GM13976 (cell line): ENCODE measurements around the gene IDE.

Source experiments
- DNase-seq: peaks from one replicate; pipeline ENCODE4 v3.0.0; 2012; ENCODE audit warnings: low spot score
- in situ Hi-C: fragments of 300-500 bp; cut with MboI; formaldehyde crosslinking; loops from one replicate; pipeline ENCODE4 v1.12.0; 2022; ENCODE audit warnings: low sequenced_read_pairs, mixed read lengths, inconsistent platforms; ENCODE audit not compliant: unreplicated experiment
- TF ChIP-seq, protein P1 (sequence below): IDR thresholded peaks from 2 replicates; pipeline ENCODE4 v1.5.1; 2012; ENCODE audit warnings: borderline replicate concordance, mild to moderate bottlenecking; ENCODE audit not compliant: insufficient read depth; ENCODE audit errors: extremely low read depth, missing control alignments, control extremely low read depth

IDE gene

DNA sequence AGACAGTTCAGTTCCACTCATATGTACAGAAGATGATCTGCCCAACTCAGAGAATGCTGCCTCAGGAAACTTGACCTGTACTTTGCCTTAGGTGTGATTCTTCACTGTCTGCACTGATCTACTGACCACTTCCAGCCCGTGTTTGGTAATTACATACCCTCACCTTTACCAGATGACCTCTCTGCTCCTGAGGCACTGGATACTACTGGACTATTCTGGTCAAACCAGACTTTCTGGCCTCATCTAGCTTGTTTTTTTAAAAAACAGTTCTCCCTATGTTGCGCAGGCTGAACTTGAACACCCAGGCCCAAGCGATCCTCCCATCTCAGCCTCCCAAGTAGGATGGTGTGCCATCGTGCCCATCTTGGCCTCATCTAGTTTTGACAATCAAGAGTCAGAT, 26.2 kb downstream of the IDE start:
- TF ChIP-seq, protein P1, sequence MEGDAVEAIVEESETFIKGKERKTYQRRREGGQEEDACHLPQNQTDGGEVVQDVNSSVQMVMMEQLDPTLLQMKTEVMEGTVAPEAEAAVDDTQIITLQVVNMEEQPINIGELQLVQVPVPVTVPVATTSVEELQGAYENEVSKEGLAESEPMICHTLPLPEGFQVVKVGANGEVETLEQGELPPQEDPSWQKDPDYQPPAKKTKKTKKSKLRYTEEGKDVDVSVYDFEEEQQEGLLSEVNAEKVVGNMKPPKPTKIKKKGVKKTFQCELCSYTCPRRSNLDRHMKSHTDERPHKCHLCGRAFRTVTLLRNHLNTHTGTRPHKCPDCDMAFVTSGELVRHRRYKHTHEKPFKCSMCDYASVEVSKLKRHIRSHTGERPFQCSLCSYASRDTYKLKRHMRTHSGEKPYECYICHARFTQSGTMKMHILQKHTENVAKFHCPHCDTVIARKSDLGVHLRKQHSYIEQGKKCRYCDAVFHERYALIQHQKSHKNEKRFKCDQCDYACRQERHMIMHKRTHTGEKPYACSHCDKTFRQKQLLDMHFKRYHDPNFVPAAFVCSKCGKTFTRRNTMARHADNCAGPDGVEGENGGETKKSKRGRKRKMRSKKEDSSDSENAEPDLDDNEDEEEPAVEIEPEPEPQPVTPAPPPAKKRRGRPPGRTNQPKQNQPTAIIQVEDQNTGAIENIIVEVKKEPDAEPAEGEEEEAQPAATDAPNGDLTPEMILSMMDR: no peak

DNA sequence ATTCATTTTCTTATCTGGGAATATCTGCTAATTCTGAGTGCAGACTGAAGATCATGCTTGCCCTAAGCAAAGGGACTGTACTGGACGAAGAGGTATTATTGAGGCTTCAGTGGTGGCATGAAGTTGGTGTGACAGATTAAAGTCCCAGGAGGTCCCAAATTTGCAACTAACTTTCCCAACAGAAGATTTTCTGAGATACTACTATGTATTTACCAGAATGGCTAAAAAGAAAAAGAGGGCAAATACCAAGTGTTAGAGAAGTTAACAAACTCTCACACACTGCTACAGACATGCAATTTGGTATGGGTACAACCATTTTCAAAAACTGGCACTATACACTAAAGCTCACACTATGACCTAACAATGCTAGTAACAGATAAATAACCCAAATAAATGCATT, 28.3 kb downstream of the IDE start:
- DNase-seq: no peak
- TF ChIP-seq, protein P1: no peak
- in situ Hi-C loops: no loop called here

More for the DNA sequence above, 26.2 kb downstream of the IDE start:
- in situ Hi-C loops: no loop called here
- DNase-seq: no peak

DNA sequence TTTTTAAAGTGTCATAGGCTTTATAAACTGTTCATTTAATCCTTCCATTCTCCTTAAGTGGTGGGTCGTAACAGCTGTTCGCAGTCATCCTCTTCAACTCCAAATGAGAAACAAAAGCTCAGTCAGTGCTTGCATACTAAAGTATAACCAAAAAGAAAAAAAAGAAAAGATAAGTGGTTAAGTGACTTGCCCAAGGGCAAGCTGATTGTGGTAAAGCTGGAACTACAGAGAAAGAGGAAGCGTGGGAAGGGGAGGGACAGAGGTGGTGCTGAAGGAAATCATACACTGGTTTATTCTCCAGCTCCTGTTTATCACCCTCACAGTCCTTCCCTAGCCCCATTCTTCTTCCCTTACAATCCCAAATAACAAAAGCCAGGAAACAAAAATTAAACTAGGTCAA, 29.6 kb downstream of the IDE start:
- in situ Hi-C loops: no loop called here
- TF ChIP-seq, protein P1: no peak
- no peak for DNase-seq

DNA sequence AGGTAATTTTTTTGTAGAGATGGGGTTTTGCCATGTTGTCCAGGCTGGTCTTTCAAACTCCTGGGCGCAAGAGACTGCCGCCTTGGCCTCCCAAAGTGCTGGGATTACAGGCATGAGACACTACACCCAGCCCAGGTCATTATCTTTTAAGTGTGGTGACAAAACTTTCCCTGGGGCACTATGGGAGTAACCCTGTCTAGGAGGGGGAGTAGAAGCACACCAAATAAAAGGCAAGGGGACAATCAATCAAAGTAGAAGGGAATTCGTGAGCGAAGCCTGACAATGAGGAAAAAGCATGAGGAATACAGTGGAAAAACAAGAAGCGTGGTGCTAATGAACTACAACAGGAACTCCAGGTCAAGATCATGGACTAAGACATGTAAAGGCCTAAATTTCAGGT, 31.4 kb downstream of the IDE start:
- in situ Hi-C loops: no loop called here

DNA sequence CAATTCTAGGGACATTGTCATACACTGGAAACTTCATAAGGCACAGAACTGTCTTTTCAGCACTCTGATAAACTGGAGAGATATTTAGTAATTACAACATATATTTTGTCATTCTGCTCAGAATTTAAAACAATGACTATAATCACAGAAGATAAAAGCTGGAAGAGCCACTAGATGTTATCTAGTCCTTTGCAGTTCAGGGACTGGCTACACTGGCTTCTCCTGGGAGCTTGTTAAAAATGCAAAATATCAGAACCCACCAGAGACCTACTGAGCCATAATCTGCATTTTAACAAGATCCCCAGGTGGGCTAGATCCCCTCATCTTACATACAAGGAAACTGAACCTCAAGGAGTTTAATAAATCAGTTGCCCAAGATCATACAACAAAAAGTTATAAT, 32.3 kb downstream of the IDE start:
- TF ChIP-seq, protein P1: no peak
- no peak for DNase-seq
- in situ Hi-C loops: no loop called here

More for the DNA sequence above, 31.4 kb downstream of the IDE start:
- TF ChIP-seq, protein P1: no peak
- no peak for DNase-seq

DNA sequence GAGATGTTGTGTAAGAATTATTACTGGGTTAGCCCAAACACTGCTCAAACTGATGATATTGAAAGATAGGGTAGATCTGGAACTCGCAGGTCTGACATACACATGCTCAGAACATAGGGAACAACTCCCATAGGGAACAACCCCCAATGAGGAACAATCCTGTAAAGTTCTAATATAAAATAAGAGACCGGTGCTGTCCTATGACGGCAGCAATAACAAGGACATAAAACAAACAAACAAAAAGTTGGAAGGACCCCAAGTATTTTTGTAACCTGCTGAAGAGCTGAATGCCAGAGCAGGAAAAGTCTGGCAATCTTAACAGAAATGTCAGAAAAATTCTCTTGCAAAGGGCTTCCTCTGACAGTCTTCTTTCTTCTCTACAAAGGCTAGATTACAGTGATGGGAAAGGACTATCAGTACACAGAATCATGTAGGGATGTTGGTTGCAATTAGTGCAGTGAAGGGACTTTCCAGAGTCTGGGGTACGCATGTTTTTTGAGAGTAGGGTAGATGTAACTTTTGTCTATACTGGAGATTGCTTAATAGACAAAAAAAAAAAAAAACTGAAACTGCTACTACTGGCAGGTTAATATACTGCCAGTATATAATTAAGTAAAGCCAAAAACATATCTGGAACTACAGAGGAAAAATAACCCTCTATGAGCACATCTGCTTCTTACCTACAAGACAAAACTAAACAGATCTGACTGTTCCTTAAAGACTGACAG, 35.5 kb downstream of the IDE start:
- TF ChIP-seq, protein P1: no peak
- DNase-seq: no peak
- in situ Hi-C loops: no loop called here
